SH-SY5Y (cell line): ENCODE measurements around the gene PSEN1.

Source experiments
- GATA2 ChIP-seq: IDR thresholded peaks from 2 replicates; pipeline ENCODE4 v1.6.1; 2011; ENCODE audit warnings: mild to moderate bottlenecking, low read depth, low read length
- GATA3 ChIP-seq: IDR thresholded peaks from 2 replicates; pipeline ENCODE4 v1.6.1; 2011; ENCODE audit warnings: low read depth, mild to moderate bottlenecking, low read length, moderate library complexity

PSEN1 gene

DNA sequence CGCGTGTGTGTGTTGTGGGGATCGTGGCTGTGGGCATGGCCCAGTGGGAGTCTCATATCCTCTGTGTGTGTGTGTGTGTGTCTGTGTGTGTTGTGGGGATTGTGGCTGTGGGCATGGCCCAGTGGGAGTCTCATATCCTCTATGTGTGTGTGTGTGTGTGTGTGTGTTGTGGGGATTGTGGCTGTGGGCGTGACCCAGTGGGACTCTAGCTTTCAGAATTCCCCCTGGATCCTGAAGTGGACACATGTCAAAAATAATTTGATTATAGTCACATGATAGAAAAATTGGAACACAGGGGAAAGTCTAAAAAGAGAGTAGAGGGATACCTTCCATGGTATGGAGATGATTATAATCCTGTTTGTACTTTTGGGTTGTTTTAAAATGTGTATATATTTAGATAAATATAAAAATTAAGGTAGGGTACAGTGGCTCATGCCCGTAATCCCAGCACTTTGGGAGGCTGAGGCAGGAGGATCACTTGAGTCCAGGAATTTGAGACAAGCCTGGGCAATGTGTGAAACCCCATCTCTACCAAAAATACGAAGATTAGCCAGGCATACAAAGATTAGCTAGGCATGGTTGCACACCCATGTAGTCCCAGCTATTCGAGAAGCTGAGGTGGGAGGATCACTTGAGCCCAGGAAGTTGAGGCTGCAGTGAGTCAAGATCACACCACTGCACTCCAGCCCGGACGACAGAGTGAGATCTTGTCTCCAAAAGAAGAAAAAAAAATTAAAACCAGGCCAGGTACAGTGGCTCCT, 112.0 kb downstream of the PSEN1 start:
- TF ChIP-seq GATA3: no peak
- TF ChIP-seq GATA2: no peak

DNA sequence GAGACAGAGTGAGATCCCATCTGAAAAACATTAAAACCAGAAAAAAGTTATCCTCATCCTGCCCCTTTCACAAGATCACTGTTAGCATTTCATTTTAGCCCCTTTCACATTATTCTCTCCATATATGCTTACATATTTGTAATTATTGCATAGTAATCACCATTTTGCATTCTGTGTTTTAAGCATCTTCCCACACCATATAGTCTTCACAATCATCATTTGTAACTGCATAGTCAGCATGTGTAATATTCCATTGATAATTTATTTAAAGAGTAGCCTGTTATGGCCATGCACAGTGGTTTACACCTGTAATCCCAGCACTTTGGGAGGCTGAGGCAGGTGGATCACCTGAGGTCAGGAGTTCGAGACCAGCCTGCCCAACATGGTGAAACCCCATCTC, 112.8 kb downstream of the PSEN1 start:
- TF ChIP-seq GATA3 (no peak), GATA2 (no peak)

DNA sequence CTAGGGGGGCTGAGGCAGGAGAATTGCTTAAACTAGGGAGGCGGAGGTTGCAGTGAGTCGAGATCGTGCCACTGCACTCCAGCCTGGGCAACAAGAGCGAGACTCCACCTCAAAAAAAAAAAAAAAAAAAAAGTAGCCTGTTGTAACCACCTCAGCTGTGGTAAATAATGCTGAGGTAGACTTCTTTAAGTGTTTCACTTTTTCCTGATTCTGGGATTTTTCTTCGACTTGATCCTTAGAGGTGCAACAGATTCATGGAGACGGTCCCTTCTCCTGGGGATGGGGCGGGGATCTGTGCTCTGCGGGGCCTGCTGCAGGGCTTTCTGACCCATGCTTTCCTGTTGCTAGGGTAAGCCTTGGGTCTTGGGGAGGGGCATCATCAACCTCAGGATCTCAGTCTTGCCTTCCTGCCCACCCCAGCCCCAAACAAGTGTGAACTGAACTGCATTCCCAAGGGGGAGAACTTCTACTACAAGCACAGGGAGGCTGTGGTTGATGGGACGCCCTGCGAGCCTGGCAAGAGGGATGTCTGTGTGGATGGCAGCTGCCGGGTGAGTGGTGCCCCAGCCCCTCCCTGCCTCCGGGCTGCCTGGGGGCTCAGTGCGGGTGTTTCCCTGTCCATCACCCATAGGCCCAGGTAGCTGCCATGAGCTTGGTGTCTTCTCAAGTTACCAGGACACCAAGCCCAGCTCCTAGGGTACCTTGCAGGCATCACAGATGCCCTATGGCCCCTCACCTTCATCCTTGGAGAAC, 113.4 kb downstream of the PSEN1 start:
- no peak for TF ChIP-seq GATA2
- TF ChIP-seq GATA3: no peak

DNA sequence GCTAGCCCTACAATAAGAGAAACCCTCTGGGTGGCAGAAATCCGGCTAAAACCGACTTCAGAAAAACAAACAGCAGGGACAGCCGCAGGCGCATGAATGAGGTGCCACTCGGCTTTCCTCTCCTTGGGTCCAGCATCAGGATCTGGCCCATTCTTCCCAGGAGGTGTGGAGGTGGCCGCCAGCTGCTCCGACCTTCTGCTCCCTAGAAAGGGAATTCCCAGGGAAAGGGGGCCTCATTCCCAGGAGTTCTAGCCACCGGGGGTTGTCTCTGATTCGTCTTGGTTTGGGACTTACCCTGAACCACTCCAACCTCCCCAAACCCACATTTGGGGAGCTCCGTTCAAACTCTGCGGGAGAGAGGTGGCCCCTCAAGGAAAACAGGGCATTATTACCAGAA, 114.0 kb downstream of the PSEN1 start:
- TF ChIP-seq GATA3: no peak
- TF ChIP-seq GATA2: no peak

DNA sequence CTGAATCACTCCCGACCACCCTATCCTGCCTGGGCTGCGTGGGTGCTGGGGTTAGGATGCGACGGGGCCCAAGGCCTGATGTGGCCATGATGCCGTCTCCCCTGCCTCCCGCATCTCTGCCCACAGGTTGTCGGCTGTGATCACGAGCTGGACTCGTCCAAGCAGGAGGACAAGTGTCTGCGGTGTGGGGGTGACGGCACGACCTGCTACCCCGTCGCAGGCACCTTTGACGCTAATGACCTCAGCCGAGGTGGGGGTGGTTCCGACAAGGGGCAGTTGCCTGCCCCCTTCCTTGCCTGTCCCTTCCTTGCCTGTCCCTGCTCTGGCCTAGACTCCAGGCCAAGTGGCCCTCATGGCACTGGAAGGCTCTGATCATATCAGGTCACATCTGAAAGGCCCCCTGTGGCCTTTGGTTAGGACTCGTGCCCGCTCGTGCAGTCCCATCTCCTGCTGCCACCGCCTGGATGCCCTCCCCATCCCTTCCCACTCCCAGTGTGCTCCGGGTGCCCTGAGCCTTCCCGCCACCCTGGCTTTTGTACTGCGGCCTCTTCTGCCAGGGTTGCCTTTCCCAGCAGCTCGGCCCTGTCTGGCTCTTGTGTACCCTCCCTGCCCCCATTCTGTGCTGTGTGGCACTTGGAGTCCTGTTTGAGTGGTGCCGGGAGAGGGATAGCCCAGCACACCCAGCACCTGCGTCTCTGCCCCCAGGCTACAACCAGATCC, 114.6 kb downstream of the PSEN1 start:
- TF ChIP-seq GATA2: no peak
- no peak for TF ChIP-seq GATA3

DNA sequence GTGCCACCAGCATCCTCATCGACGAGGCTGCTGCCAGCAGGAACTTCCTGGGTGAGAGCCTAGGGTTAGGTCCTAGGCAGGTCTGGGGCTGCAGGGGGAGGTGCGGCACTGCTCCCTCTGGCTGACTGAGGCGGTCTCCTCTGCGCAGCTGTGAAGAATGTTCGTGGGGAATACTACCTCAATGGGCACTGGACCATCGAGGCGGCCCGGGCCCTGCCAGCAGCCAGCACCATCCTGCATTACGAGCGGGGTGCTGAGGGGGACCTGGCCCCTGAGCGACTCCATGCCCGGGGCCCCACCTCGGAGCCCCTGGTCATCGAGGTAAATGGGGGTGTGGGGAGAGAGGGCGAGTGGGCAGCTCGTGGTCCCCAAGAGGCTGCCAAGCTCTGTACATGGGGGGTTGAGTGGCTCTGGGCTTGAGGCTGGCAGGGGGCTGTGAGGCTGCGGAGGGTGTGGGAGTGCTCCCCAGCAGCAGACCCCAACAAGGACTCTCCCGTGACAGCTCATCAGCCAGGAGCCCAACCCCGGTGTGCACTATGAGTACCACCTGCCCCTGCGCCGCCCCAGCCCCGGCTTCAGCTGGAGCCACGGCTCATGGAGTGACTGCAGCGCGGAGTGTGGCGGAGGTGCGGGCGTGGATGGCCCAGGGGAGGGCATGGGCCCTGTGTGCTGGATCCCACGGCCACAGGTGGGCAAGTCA, 115.4 kb downstream of the PSEN1 start:
- TF ChIP-seq GATA3: no peak
- no peak for TF ChIP-seq GATA2

DNA sequence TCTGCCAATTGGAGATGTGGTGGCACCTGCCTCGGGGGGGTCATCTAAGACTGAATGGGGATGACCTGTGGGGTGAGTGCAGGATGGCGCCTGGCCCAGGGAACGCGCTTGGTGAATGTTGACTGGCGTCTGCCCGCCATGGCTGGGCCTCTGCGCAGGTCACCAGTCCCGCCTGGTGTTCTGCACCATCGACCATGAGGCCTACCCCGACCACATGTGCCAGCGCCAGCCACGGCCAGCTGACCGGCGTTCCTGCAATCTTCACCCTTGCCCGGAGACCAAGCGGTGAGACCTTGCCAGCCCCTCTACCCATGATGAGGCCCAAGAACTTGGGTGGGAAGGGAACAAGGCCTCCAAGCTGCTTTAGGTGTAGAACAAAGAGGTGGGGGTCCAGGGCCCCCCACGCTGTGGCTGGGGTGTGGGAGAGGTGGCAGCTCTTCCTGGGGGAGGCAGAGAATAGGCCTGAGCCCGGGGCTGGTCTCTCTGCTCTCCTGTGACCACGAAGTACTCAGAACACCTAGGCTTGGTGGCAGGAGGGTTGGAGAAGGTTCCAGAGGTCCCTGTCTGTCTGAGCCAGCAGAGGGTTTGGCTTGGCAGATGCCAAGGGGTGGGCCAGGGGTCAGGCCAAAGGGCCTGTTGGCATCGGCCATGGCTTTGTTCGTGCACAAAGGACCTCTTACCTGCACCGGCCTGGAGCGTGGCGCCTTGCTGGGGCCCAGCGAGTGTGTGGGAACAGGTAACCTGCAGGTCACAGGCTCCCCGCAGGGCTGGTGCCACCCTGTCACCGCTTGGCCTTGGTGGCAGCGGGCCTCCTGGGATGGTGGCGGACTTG, 116.4 kb downstream of the PSEN1 start:
- TF ChIP-seq GATA3 (no peak), GATA2 (no peak)

DNA sequence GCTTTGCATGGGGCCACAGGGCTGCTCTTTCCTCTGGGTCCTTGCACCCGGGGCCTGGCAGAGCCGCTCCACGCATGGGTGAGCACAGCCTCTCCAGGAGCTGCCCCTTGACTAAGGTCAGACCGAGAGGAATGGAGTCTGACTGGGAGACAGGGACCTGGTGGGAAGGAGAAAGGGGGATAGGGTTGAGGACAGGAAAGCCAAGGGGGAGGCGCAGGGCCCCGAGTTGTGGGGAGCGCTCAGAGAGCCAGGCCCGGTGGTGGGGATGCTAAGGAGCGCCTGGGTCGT, 117.0 kb downstream of the PSEN1 start:
- no peak for TF ChIP-seq GATA3
- TF ChIP-seq GATA2: no peak

DNA sequence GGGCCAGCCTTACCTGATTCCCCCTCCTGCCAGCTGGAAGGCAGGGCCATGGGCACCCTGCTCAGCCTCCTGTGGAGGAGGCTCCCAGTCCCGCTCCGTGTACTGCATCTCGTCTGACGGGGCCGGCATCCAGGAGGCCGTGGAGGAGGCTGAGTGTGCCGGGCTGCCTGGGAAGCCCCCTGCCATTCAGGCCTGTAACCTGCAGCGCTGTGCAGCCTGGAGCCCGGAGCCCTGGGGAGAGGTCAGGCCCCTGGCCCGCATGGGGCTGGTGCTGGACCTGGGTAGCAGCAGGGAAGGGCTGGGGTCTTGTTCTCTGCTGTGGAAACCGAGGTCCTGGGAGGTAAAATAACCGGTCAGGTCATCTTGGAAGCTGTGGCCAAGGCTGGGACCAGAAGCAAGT, 117.4 kb downstream of the PSEN1 start:
- no peak for TF ChIP-seq GATA2
- no peak for TF ChIP-seq GATA3

DNA sequence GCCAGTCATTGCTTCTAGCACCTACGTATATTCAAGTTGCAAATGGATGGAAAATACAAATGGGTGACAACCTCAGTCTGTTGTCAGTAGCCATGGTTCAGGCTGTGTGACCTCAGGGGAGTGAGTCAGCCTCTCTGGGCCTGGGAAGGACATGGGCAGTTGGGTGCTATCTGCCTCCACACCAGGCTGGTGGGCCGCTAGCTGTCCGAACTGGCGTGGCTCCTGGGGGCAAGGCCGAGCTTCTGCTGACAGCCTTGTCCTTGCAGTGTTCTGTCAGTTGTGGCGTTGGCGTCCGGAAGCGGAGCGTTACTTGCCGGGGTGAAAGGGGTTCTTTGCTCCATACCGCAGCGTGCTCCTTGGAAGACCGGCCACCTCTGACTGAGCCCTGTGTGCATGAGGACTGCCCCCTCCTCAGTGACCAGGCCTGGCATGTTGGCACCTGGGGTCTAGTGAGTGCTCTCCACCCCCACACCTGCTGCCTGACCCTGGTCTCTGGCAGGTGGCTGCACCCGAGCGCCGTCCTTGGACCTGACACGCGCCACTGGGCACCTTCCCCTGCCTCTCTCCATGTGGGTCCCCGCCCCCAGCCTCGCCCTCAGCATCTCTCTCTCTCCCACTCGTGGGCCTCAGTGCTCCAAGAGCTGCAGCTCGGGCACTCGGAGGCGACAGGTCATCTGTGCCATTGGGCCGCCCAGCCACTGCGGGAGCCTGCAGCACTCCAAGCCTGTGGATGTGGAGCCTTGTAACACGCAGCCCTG, 118.1 kb downstream of the PSEN1 start:
- no peak for TF ChIP-seq GATA3
- TF ChIP-seq GATA2: no peak

DNA sequence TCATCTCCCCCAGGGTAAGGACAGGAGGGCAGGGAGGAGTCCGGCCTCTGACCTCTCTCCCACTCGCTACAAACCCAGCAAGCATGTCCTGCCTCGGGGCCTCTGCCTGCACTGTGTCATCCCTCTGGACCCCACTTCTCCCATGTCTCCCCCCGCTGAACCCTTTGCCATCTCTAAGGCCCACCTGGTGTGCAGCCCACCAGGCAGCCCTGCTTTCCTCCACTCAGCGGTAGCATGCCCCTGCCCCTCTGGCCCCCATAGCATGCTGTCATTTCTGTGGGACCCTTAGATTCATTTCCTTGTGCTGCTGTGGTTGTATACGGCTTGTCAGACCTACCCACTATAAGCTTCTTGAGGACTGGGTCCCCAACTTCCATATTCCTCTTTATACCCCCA, 118.7 kb downstream of the PSEN1 start:
- no peak for TF ChIP-seq GATA3
- TF ChIP-seq GATA2: no peak

DNA sequence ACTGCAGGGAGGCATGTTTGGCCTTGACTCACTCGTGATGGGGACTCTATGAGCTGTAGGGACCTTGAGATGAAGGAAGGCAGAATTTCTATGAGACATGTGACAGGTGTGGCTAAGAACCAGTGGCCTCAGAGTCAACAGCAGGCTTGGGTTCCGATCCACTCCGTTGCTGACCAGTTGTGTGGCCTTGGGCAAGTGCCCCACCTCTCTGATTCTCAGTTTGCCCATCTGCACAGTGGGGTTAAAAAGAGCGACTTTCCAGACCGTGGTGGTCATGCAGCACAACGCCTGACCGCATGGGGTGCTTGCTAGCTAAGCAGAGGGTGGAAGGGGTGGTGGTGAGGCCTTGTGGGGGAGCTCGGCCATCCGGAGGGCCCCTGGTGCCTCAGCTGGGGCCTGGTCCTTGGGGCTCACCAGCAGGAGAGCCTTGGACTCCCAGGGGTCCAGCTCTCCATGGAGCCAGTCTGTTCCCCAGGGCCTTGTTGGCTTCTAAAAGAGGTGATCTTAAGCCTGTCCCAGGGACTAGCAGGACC, 119.5 kb downstream of the PSEN1 start:
- no peak for TF ChIP-seq GATA3
- no peak for TF ChIP-seq GATA2
